DMS153 treated with DMSO at 0.1 percent for 48 hours (cell line): Measurements from ENCODE around the gene ARHGEF25.
"Not testable (repeated sequence)": the region's sequence is repeated elsewhere in the genome, so short reads cannot be mapped to it uniquely, and the experiment has no call there.

Source experiments
- DNase-seq: peaks from one replicate; lab custom pipeline; 2025; ENCODE audit not compliant: unreplicated experiment; lab: John Stamatoyannopoulos, UW

Gene ARHGEF25

GRCh38 chr12:57607958-57608663 is 3.1 kb upstream of the ARHGEF25 start:
- no peak for DNase-seq

DNA sequence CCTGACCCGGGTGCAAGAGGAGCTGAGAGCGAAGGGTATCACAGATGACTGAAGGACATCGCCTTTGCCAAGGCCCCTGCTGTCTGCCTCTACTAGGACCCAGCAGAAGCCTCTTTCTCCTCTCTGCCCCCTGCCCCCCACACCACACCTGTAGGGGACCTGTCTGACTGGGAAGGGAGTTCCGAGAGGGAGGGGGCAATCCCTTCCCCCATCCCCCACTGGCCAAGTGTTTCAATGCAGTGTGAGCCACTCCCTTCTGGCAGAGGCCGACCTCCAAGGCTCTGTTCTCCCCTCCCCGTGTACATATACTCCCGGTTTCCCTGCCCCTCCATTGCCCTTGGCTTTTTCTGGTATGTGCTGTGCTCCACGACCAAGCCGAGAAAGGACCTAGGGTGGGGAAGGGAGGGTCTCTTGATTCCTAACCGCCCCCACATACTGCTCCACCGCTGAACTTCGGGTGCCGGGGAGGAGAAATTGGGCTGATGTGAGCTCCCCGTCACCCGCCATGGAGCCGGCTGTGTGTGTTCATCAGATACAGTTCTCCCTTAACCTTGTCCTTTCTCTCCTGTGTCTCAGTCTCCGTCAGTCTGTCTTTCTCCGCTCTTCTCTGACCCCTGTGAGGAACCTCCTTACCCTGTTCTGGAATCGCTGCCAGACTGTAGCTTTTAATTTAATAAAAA is 2.0 kb upstream of the ARHGEF25 start:
- DNase-seq, result no peak

DNA sequence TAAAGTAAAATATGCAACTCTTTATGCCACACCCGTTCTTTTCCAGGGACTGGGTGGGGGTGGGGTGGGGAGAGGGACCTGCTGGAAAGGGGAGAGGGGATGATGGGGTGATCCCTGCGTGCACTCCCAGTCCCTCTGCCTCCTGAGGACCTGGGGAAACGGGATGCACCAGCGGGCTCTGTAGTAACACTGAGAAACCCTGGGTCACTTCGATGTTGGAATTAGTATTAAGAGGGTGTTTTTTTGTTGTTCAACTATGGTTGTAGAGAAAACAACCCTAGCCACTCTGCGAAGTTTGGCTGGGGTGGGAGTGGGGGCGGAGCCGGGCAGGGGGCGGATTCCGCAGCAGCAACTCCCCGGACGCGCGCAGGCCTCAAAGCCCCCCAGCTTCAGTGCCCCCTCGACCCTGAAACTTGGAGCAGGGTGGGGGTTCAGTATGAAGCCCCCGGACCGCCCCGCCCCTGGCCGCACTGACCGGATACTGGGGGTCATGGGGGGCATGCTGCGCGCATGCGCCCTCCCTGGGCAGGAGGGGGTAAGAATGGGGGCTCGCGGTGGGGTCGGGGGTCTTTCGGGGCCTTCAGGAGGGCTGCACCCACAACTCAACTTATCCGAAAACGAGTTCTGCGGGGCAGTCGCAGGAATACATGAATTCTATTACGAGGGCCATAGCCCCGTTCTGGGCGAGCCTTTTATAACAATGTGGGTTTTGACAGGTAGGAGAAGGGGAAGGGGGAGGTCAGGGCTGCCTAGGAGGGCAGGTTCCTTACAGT is 1.3 kb upstream of the ARHGEF25 start:
- no peak for DNase-seq

DNA sequence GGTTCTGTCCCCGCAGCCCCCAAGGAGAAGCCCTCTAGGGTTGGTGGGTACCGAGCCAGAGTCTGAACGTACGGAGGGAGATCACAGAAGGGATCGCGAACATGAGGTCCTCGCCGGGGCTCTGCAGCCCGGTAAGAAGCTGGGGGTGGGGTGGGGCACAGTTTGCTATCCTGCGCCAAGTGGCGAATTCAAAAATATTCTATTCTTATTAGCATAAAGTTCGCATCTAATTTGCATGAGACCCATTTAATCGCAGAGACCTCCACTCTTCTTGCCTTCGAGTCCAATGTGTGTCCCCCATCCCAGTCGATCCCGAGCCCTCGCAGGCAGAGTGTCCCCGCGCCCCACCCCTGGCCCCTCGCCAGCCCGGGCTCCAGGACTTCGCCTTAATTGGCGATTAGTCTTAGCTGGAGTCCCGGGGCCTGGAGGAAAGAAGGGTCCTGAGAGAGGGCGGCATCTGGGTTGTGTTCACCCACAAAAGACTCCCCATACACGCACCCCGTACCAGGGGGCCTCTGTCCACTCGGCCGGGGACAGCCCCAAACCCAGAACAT is 604 bp upstream of the ARHGEF25 start:
- DNase-seq, result no peak

GRCh38 chr12:57611827-57612710 is 834 bp downstream of the ARHGEF25 start:
- no peak for DNase-seq

- DNase-seq, result no peak
Measured at GRCh38 chr12:57612711-57613426, 1.6 kb downstream of the ARHGEF25 start.

DNA sequence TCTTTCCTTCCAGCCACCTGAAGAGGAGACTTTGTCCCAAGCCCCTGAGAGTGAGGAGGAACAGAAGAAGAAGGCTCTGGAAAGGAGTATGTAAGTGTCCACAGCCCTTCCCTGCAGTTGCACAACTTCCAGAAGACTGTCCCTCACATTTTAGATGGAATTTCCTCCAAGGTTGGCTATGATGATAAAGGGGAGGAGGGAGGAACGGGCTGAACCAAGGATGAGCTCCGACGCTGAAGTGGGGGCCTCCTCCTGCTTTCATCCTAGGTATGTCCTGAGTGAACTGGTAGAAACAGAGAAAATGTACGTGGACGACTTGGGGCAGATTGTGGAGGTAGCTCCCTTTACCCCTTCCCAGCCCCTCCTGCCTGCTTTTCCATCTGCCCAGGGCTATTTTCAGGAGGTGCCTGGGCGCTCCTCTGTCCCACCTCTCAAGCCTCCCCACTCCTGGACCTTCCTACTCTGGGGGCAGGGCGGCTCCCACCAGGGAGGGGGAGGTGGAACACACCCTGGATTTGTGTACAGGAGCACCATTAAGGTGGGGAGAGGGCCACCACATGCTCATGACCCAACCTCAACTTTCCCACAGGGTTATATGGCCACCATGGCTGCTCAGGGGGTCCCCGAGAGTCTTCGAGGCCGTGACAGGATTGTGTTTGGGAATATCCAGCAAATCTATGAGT is 2.3 kb downstream of the ARHGEF25 start:
- DNase-seq, result no peak

DNA sequence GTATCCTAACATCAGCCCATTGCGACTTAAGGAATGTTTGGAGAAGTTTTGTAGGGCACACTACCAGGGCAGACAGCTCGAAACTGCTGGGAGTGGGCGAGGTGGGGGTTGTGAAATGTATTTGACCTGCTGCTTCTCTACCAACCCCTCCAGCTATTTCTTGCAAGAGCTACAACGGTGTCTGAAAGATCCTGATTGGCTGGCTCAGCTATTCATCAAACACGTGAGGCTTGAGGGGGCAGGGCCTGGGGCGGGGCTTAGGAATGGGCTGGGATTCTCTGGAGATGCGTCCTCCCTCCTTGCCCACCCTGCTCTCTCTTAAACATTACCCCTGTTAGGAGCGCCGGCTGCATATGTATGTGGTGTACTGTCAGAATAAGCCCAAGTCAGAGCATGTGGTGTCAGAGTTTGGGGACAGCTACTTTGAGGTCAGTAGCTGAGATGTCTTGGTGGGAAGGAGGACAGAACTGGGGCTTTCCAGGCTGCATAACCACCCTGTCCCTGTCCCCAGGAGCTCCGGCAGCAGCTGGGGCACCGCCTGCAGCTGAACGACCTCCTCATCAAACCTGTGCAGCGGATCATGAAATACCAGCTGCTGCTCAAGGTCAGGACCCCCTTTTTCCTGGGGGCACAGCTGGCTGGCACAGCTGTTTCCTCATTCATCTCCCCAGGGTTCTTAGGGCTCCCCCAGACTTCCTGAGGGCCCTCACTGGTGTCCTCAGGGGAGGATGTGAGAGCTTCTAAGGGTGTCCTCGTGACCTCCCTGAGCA is 3.1 kb downstream of the ARHGEF25 start:
- no peak for DNase-seq

GRCh38 chr12:57614948-57615500 is 3.8 kb downstream of the ARHGEF25 start:
- DNase-seq, result no peak

DNA sequence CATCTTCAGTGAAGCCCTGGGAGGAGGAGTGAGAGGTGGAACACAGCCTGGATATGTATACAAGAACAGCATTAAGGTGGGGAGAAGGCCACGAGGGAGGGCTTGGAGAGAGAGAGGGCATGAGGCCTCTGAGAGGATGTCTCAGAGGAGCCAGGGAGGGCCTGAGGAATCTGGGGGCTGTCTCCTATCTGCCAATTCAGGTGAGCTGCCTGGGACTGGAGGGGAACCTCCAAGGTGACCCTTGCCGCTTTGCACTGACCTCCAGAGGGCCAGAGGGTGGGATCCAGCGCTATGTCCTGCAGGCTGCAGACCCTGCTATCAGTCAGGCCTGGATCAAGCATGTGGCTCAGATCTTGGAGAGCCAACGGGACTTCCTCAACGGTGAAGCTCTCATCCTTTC is 4.4 kb downstream of the ARHGEF25 start:
- no peak for DNase-seq

DNA sequence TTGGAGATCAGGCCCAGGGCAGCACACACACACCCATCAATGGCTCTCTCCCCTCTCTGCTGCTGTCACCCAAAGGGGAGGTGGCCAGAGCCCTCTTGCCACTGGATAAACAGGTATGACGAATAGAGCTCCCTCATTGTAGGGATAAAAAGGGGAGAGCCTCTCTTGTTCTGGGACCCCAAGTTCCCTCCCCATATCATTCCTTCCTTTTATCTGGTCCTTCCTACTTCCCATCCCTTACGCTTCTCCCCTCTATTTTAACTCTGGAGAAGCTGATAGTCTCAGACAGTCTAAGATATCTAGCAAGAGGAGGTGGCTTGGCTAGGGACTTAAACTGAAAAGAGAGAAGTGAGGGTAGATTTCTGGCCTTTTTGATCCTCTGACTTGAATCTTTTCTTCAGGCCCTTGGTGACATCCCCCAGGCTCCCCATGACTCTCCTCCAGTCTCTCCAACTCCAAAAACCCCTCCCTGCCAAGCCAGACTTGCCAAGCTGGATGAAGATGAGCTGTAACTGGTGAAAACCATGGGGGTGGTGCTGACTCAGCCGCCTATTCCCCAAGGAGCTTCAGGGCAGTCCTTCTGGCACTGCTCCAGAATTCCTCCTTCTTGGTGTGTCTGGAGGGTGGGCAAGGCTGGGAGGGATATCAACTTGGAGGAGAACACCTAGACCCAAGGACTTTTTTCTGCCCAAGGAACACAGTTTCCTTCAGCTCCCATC is 5.3 kb downstream of the ARHGEF25 start:
- no peak for DNase-seq

GRCh38 chr12:57617942-57618341 is 6.7 kb downstream of the ARHGEF25 start:
- no peak for DNase-seq

- DNase-seq, result not testable (repeated sequence)
Measured at GRCh38 chr12:57618431-57618830, 7.2 kb downstream of the ARHGEF25 start.

- no peak for DNase-seq
Measured at GRCh38 chr12:57618966-57619433, 7.8 kb downstream of the ARHGEF25 start.

DNA sequence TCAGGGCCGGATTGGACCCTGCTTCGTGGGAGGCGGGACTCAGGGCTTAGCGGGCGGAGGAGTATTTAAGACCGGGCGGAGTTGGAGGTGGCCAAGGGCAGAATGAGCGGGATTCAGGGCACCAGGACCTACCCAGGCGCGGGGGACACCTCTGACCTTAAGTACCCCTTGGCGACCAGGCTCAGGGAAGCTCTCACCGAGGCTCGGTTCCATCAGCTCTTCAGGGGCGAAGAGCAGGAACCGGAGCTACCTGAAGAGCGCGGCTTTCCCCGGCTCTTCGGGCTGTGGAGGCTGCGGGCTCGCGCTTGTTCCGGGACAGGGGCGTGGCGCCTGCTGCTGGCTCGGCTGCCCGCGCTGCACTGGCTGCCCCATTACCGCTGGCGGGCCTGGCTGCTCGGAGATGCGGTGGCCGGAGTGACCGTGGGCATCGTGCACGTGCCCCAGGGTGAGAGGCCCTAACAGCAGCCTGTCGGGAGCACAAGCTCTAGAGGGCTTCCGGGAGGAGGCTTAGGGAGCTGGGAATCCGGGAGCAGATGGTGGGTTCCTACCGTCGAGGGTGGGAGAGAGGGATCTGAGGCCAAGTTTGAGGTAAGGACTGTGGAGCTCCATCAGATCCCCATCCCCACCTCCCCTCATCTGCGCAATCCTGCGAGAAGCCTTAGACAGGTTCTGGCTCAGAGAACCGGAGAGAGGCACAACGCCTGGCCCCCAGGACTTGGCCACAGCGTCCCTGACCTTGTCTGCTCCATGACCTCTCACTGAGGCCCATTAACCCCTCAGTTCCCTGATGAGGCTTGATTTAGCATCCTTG is 8.4 kb downstream of the ARHGEF25 start:
- DNase-seq, result no peak

DNA sequence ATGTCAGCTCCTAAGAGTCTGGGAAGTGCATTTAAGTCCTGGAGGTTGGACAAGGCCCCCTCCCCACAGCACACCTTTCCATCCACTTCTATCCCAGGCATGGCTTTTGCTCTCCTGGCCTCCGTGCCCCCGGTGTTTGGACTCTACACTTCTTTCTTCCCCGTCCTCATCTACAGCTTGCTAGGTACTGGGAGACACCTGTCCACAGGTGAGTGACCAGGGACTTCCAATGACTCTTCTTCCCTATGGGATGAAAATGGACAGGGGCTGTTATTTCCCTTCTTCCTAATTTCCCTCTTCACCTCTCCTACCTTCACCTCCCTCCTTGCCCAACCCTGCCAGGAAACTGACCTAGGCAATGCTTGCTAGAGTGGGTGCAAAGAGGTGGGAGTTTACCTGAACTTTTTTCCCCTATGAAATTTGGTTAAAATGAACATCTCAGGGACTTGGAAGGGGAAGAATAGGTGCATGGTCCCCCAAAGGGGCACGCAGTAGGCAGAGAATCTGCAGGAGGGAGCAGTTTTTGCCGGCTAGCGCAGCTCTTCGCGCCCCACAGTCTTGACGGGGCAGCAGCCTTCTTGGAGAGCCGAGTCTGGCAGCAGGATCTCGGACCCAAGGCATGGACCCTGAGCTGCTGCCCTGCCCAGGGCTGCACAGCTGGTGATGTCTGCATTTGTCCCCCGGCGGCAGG is 9.2 kb downstream of the ARHGEF25 start:
- DNase-seq, result no peak
